Nephron progenitor cell (in vitro differentiated cells): ENCODE results near the gene CERS2.

Experiments
- DNase-seq: peaks from one replicate; pipeline ENCODE4 v3.0.0; 2021
- H3K27ac Mint-ChIP-seq: 2 replicates; pipeline ENCODE4 v1.8.0; 2021; ENCODE audit warnings: mild to moderate bottlenecking, moderate library complexity, mixed read lengths
- H3K27me3 Mint-ChIP-seq: 2 replicates; pipeline ENCODE4 v1.8.0; 2021; ENCODE audit warnings: mild to moderate bottlenecking, low read depth, mixed read lengths; ENCODE audit not compliant: poor library complexity
- H3K36me3 Mint-ChIP-seq: 2 replicates; pipeline ENCODE4 v1.8.0; 2021; ENCODE audit warnings: low read depth, mixed read lengths
- H3K4me1 Mint-ChIP-seq: 2 replicates; pipeline ENCODE4 v1.8.0; 2021; ENCODE audit warnings: mixed read lengths
- H3K4me3 Mint-ChIP-seq: 2 replicates; pipeline ENCODE4 v1.8.0; 2021; ENCODE audit warnings: mild to moderate bottlenecking, moderate library complexity, mixed read lengths
- H3K9me3 Mint-ChIP-seq: 2 replicates; pipeline ENCODE4 v1.8.0; 2021; ENCODE audit warnings: mild to moderate bottlenecking, moderate library complexity, mixed read lengths
- TF ChIP-seq, protein P1 (sequence below): fragments of 200-600 bp; sonication (generic); IDR thresholded peaks from 2 replicates; pipeline ENCODE4 v1.5.0; 2021; ENCODE audit warnings: antibody characterized with exemption

The CERS2 gene

DNA sequence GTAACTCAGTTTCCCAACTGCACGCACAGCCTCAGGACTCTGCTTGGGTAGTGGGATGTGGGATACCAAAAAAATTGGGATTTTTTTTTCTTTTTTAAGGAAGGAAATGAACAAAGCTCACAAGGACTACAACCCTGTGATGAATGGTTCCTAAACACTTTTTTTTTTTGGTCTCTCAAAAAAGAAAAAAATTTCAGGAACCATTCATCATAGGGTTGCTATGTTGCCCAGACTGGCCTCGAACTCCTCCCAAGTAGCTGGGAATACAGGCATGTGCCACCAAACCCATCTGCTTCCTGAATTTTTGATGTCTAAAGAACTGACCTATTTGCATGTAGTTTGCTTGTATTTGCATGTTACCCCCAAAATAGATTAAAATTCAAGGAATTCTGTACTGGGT is 25.3 kb upstream of the CERS2 start:
- peaks cover 36% of the 10 kb centered on the region for H3K4me1 Mint-ChIP-seq
- H3K36me3 Mint-ChIP-seq, result peaks cover 21% of the 10 kb centered on the region
- no peak overlapping the region for H3K4me3 Mint-ChIP-seq
- H3K9me3 Mint-ChIP-seq, result no peaks in the 10 kb centered on the region
- DNase-seq, result no peak
- H3K27ac Mint-ChIP-seq, result no peak overlapping the region
- peaks cover 8% of the 10 kb centered on the region for H3K27me3 Mint-ChIP-seq
- TF ChIP-seq, protein P1, sequence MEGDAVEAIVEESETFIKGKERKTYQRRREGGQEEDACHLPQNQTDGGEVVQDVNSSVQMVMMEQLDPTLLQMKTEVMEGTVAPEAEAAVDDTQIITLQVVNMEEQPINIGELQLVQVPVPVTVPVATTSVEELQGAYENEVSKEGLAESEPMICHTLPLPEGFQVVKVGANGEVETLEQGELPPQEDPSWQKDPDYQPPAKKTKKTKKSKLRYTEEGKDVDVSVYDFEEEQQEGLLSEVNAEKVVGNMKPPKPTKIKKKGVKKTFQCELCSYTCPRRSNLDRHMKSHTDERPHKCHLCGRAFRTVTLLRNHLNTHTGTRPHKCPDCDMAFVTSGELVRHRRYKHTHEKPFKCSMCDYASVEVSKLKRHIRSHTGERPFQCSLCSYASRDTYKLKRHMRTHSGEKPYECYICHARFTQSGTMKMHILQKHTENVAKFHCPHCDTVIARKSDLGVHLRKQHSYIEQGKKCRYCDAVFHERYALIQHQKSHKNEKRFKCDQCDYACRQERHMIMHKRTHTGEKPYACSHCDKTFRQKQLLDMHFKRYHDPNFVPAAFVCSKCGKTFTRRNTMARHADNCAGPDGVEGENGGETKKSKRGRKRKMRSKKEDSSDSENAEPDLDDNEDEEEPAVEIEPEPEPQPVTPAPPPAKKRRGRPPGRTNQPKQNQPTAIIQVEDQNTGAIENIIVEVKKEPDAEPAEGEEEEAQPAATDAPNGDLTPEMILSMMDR, result no peak

DNA sequence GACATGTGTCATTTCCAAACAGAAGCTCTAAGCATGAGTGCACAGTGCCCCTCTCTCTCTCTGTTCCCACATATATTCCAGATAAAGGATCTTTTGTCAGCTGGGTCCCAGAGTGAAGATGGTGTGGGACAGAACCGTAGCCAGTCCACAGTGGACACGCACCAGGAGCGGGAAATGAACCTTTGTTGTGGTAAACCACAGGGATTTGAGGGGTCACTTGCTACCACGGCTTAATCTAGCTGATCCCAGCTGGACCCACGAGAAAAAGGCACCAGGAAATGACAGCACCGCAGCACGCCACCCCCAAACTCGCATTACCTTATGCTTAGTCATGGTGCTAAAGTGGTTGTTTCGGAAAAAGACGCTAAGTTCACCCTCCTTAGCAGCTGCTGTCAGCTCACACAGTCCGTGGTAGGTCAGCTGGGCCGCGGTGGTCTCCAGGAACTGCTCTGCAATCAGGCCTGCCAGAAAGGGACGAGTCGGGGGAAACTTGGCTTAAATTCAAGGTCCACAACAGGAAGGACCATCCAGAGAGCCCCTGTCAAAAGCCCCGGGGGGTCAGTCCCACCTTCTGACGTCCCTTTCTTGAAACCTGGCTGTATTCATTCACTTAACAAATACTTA is 24.5 kb upstream of the CERS2 start:
- no peaks in the 10 kb centered on the region for H3K9me3 Mint-ChIP-seq
- H3K4me3 Mint-ChIP-seq, result no peak overlapping the region
- DNase-seq, result no peak
- TF ChIP-seq, protein P1, result no peak
- peaks cover 21% of the 10 kb centered on the region for H3K36me3 Mint-ChIP-seq
- H3K27me3 Mint-ChIP-seq, result peaks cover 8% of the 10 kb centered on the region
- peaks cover 31% of the 10 kb centered on the region for H3K4me1 Mint-ChIP-seq
- H3K27ac Mint-ChIP-seq, result no peak overlapping the region

DNA sequence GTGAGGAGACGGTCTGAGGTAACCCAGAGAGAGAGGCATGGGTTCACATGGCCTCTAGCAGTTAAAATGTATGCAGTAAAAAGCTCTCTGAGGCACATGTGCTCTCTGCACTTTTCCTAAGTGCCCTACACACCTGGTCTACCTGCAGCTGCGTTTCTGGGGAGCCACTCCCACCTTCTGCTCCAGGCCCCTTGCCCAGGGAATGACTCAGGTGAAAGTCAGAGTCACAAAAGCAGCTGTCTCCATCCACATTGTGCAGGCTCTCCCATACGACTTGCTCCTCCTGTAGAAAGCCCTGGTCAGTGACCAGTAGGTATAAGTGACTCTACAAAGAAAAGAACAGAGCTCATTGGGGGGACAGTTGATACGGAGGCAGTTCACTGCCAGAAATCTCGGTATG is 23.3 kb upstream of the CERS2 start:
- H3K9me3 Mint-ChIP-seq, result no peaks in the 10 kb centered on the region

GRCh38 chr1:150997126-150997872 is 22.7 kb upstream of the CERS2 start:
- TF ChIP-seq, protein P1, result no peak
- Mint-ChIP-seq H3K27me3 (peaks cover 8% of the 10 kb centered on the region), H3K4me1 (peaks cover 19% of the 10 kb centered on the region), H3K27ac (peak overlapping the region; percentile 76), H3K9me3 (no peaks in the 10 kb centered on the region), H3K4me3 (no peak overlapping the region), H3K36me3 (peaks cover 21% of the 10 kb centered on the region)
- DNase-seq, result no peak

More for the DNA sequence above, 23.3 kb upstream of the CERS2 start:
- H3K4me3 Mint-ChIP-seq, result no peak overlapping the region
- H3K36me3 Mint-ChIP-seq, result peaks cover 21% of the 10 kb centered on the region
- TF ChIP-seq, protein P1, result no peak
- no peak overlapping the region for H3K27ac Mint-ChIP-seq
- H3K4me1 Mint-ChIP-seq, result peaks cover 26% of the 10 kb centered on the region
- H3K27me3 Mint-ChIP-seq, result peaks cover 8% of the 10 kb centered on the region
- no peak for DNase-seq

GRCh38 chr1:150995896-150996295 is 21.3 kb upstream of the CERS2 start:
- DNase-seq, result peak; percentile 56
- Mint-ChIP-seq H3K36me3 (peaks cover 9% of the 10 kb centered on the region), H3K4me1 (peaks cover 12% of the 10 kb centered on the region), H3K9me3 (no peaks in the 10 kb centered on the region), H3K4me3 (no peak overlapping the region), H3K27me3 (peaks cover 5% of the 10 kb centered on the region), H3K27ac (no peak overlapping the region)
- TF ChIP-seq, protein P1, result peak; percentile 84
